ENCODE data around the gene ABCG1. TPM values are rescaled to one million over a fixed set of nuclear protein-coding genes. Genes with fewer than 3 reads are reported as not detected.

ABCG1 gene
- total RNA-seq, 2 experiments from 2014 or later, result 16.7 to 17.3 TPM

DNA sequence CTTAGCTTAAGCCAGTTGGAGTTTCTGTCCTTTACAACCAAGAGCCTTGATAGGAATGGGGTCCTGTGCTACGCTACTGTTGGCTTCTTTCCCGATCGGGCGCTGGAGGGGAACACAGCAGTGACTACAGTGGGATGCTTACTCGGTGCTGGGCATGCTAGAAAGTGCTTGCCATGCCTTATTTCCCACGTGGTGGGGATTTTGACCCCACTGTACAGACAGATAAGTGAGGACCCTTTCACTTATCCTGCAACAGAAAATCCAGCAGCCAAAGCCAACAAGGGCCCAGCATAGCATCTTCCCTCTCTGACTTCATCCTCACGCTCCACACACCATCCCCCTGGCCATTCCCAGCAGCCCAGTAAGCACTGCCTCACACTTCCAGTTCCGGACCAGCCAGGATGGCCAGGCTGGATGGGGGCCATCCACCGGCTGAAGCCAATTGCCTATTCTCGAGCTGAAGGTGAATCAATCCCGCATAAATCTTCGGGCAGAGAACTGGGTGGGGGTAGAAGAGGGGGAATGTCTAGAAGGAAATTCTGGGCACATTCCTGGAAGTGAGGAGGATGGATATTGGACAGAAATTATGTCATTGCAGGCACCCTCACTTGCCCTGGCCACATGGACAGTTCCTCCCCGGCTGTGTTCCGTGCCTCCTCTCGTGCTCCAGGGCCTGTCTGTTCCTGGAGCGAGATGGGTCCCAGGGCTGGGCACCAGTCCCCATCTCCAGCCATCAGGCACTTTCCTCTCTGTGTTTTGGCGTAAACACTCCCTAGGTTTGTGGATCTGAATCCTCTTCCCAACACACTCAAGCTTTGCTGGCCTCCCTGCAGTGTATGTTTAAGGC lies 2.0 kb upstream of the ABCG1 start:
- CTCF ChIA-PET (ENCODE audit: unreplicated experiment), result no interaction called here
- no peak overlapping the region for H3K4me2 ChIP-seq (ENCODE audit: low read length)
- H3K79me2 ChIP-seq (ENCODE audit: insufficient read depth, low read depth, low read length), result peaks cover 29% of the 10 kb centered on the region
- H4K20me1 ChIP-seq (ENCODE audit: insufficient read depth, low read length), result no peaks in the 10 kb centered on the region
- peaks cover 4% of the 10 kb centered on the region for H3K36me3 ChIP-seq (ENCODE audit: insufficient read depth, low read length)
- BruUV-seq (replicated peaks), result no TSS peak
- H2AFZ ChIP-seq (ENCODE audit: low read length), result no peak overlapping the region
- TF ChIP-seq EZH2phosphoT487 (IDR thresholded peaks at IDR 0.05; ENCODE audit: borderline replicate concordance, low read depth, low read length) (no peak), CTCF (conservative IDR thresholded peaks at IDR 0.05; ENCODE audit: low read length) (no peak)
- peaks cover 27% of the 10 kb centered on the region for H3K4me1 ChIP-seq (ENCODE audit: insufficient read depth, low read length, poor library complexity, severe bottlenecking)
- peaks cover 22% of the 10 kb centered on the region for H3K9me3 ChIP-seq (ENCODE audit: low read length)
- no peak for DNase-seq (ENCODE audit: low spot score)
- intact Hi-C loops (cut with micrococcal nuclease; ENCODE audit: unreplicated experiment), result no loop called here
- POLR2A ChIA-PET, result interaction anchor here (1.3 kb wide), 1 partner anchor 17 kb away, joined by 3 read pairs; no protein-coding TSS in a partner anchor
- H3K9me2 ChIP-seq (ENCODE audit: insufficient read depth, low read length), result no peaks in the 10 kb centered on the region
- H3K4me3 ChIP-seq (ENCODE audit: low read depth, low read length, poor library complexity, severe bottlenecking), result no peak overlapping the region
- H3K27ac ChIP-seq (ENCODE audit: low read depth, low read length, poor library complexity, severe bottlenecking), result no peak overlapping the region

DNA sequence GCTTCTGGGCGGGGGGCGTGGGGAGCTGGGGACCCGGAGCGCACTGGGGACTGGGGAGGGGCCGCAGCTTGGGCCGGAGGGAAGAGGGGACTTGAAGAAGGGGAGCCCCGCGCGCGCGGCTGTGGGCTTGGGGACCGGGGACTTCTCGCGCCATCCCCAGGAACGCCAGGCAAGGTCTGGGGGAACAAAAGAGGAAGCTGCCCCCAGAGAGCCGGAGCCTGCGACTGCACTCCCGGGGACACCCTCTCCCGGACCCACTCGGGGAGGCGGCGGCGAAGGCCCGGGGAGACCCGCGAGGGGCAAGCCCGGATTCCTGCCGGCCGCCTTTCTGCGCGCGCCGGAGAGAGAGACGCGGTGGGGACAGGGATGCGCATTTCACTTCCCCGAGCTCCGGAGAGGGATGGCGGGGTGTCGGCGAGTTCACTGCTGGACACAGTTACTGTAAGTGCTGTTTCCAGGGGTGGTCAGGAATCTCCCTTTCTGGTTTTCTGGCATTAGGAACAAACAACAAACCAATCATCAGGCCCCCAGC lies 732 bp downstream of the ABCG1 start:
- BruUV-seq (replicated peaks), result TSS peak; percentile 93
- no peaks in the 10 kb centered on the region for H3K9me2 ChIP-seq (ENCODE audit: insufficient read depth, low read length)
- H3K9me3 ChIP-seq (ENCODE audit: low read length), result peaks cover 19% of the 10 kb centered on the region
- H4K20me1 ChIP-seq (ENCODE audit: insufficient read depth, low read length), result no peaks in the 10 kb centered on the region
- CTCF ChIA-PET (ENCODE audit: unreplicated experiment), result interaction anchor here (0.6 to 1.4 kb wide), 2 partner anchors 20 to 114 kb away, joined by 3 to 5 read pairs; no protein-coding TSS in a partner anchor
- TF ChIP-seq EZH2phosphoT487 (IDR thresholded peaks at IDR 0.05; ENCODE audit: borderline replicate concordance, low read depth, low read length) (no peak), CTCF (conservative IDR thresholded peaks at IDR 0.05; ENCODE audit: low read length) (no peak)
- peaks cover 39% of the 10 kb centered on the region for H3K79me2 ChIP-seq (ENCODE audit: insufficient read depth, low read depth, low read length)
- POLR2A ChIA-PET, result interaction anchor here (0.6 to 2.5 kb wide), 10 partner anchors 10 to 350 kb away, joined by 3 to 22 read pairs (median 6); no protein-coding TSS in a partner anchor
- H3K36me3 ChIP-seq (ENCODE audit: insufficient read depth, low read length), result peaks cover 12% of the 10 kb centered on the region
- DNase-seq (ENCODE audit: low spot score), result peak; percentile 49
- H3K4me1 ChIP-seq (ENCODE audit: insufficient read depth, low read length, poor library complexity, severe bottlenecking), result peaks cover 54% of the 10 kb centered on the region
- intact Hi-C loops (cut with micrococcal nuclease; ENCODE audit: unreplicated experiment), result loop anchor here (1.0 to 2.0 kb wide), 3 partner anchors 31 to 55 kb away; no protein-coding TSS in a partner anchor
- peak overlapping the region; percentile 78 for H3K27ac ChIP-seq (ENCODE audit: low read depth, low read length, poor library complexity, severe bottlenecking)
- H3K4me2 ChIP-seq (ENCODE audit: low read length), result peak overlapping the region; percentile 86
- peak overlapping the region; percentile 12; the same call in 1 of the 2 replicates for H2AFZ ChIP-seq (ENCODE audit: low read length)
- peak overlapping the region; percentile 94 for H3K4me3 ChIP-seq (ENCODE audit: low read depth, low read length, poor library complexity, severe bottlenecking)
